ENCODE measurements around the gene DENND5B. TPM values are rescaled to one million over a fixed set of nuclear protein-coding genes. Genes with fewer than 3 reads are reported as not detected.

Gene DENND5B
- total RNA-seq, 1 experiment from 2014 or later: 9.0 TPM

Other genes with a start within 250 kb of the DENND5B start
- 1.7 and 3.1 TPM in 2 replicates for gene ETFBKMT, start 68.6 kb upstream of the DENND5B start, total RNA-seq (2014; rRNA removed)
- 9.8 and 14.3 TPM in 2 replicates for gene AMN1, start 137.9 kb upstream of the DENND5B start, total RNA-seq (2014; rRNA removed)